ENCODE measurements around the gene SMURF2.

Gene SMURF2

GRCh38 chr17:64497565-64498035 lies 164.5 kb downstream of the SMURF2 start:
- no peak for TF ChIP-seq CTCF (conservative IDR thresholded peaks at IDR 0.05; ENCODE audit: low read depth, low read length)
- no peak for DNase-seq (ENCODE audit: low read depth)
- H3K4me3 ChIP-seq (ENCODE audit: low read length) = peak overlapping the region; percentile 76

GRCh38 chr17:64496786-64497564 lies 165.1 kb downstream of the SMURF2 start, which contains the start of gene POLG2:
POLG2 (minus strand) TSS chr17:64497054; CDS start chr17:64496968, 86 bp downstream.
- TF ChIP-seq CTCF (conservative IDR thresholded peaks at IDR 0.05; ENCODE audit: low read depth, low read length) = peak; percentile 68
- DNase-seq (ENCODE audit: low read depth) = peak; percentile 77

GRCh38 chr17:64496348-64496785 lies 165.7 kb downstream of the SMURF2 start:
- no peak for TF ChIP-seq CTCF (conservative IDR thresholded peaks at IDR 0.05; ENCODE audit: low read depth, low read length)
- H3K4me3 ChIP-seq (ENCODE audit: low read length) = peak overlapping the region; percentile 76
- DNase-seq (ENCODE audit: low read depth) = no peak

More at GRCh38 chr17:64496786-64497564, 165.1 kb downstream of the SMURF2 start, which contains the start of gene POLG2:
- H3K4me3 ChIP-seq (ENCODE audit: low read length) = peak within 1 kb of the TSS; percentile 76

Data from retinal pigment epithelial cell (primary cell).